Measurements from ENCODE around the gene ADCY2. TPM values are rescaled to one million over a fixed set of nuclear protein-coding genes. Genes with fewer than 3 reads are reported as not detected.
A peak's percentile ranks its signal among the peaks of the same experiment; 100 is the strongest.

The ADCY2 gene
- total and polyA plus RNA-seq, 11 donors = 0.04 to 0.96 (median 0.32) TPM

DNA sequence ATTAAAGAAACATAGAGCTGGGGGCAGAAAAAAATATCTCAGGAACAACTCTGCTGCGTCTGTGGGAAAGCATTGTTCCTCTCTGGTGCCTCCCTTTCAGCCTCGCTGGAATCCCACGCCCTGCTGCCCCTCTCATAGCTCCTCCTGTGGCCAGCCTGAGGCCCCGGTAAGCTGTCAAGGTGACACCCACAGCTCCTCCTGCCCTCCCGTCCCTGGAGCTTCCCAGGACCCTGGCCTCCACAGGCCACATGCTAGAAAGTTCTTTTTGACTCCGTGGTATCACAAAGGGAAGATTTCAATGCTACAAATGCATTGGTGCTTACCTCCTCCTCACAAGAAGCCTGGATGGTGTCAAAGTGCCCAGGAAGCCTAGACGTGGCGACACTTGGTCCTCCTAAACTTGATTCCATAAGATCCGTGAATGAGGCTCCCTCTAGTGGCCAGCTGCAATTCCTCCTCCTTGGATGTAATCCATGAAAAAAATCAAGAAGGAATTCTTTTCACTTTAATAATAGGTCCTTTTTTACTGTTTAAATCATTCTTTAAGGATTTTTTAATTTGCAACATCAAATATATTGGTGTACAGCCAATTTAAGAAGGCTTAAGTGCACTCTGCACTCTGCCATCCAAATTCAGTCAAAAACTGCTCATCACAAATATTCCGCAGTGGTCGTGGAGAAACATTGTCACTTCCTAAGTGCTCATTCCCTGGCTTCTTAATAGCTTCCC, 350.1 kb downstream of the ADCY2 start:
- TF ChIP-seq, protein P1, sequence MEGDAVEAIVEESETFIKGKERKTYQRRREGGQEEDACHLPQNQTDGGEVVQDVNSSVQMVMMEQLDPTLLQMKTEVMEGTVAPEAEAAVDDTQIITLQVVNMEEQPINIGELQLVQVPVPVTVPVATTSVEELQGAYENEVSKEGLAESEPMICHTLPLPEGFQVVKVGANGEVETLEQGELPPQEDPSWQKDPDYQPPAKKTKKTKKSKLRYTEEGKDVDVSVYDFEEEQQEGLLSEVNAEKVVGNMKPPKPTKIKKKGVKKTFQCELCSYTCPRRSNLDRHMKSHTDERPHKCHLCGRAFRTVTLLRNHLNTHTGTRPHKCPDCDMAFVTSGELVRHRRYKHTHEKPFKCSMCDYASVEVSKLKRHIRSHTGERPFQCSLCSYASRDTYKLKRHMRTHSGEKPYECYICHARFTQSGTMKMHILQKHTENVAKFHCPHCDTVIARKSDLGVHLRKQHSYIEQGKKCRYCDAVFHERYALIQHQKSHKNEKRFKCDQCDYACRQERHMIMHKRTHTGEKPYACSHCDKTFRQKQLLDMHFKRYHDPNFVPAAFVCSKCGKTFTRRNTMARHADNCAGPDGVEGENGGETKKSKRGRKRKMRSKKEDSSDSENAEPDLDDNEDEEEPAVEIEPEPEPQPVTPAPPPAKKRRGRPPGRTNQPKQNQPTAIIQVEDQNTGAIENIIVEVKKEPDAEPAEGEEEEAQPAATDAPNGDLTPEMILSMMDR (IDR thresholded peaks at IDR 0.05) = peak; percentile 67 to 86 (median 82)
- no peak for TF ChIP-seq POLR2A (IDR thresholded peaks at IDR 0.05)
- H3K27me3 ChIP-seq = peaks cover 0 to 2% (median 0%) of the 10 kb centered on the region in 9 donors
- intact Hi-C loops (cut with DNase I) = loop anchor here in 6 of 10 donors (2.0 to 10.0 kb wide), 3 partner anchors 979 to 981 kb away; no protein-coding TSS in a partner anchor
- H3K27ac ChIP-seq = no peak overlapping the region
- no peaks in the 10 kb centered on the region for H3K36me3 ChIP-seq
- no peaks in the 10 kb centered on the region for H3K9me3 ChIP-seq
- no peaks in the 10 kb centered on the region for H3K4me1 ChIP-seq
- DNase-seq = peak; percentile 36 to 64 (median 53)
- no peak overlapping the region for H3K4me3 ChIP-seq
- WGBS, 4 donors = 13 to 25% (median 19%) methylated on average over 11 of the region's 11 CpGs
- peak in 1 of 4 donors; percentile 51 for ATAC-seq

DNA sequence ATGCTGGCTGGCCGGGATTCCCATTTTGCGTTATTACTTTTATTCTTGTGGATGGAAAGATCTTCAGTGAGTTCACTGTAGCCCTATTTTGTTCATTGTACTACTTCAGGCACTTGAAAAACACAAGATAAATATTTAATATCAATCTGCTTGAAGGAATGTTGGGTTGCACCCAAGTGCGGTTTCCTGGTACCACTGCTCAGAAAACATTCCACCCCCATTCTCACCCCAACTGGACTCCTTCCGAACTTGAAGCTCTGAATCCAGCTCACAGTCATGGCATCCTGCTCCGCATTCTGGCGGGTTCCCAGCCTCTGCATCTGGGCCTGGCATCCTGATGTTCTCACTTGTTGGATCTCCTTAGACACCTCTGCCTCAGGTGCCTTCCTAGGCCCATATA, 351.8 kb downstream of the ADCY2 start:
- TF ChIP-seq, protein P1 (IDR thresholded peaks at IDR 0.05) = no peak
- intact Hi-C loops (cut with DNase I) = loop anchor here in 6 of 10 donors (2.0 to 10.0 kb wide), 3 partner anchors 980 to 983 kb away; no protein-coding TSS in a partner anchor

DNA sequence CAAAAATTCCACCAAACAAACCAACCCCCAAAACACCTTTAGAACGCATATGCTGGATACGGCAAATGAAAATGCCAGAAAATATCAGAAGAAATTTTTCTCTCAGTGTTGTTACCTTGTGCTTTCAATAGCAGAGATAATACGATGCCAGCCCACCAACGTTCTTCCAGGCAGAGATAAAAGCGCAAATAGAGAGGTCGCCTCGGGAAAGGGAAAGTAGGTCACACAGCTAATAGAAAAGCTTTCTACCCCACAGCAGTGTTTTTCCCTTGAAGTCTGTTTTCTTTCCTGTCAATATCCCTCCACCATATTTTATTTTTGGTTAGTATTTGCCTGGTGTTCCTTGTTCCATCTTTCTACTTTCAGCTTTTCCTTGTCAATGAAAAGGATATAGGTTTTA, 353.7 kb downstream of the ADCY2 start:
- no peaks in the 10 kb centered on the region for H3K9me3 ChIP-seq
- H3K4me1 ChIP-seq = no peaks in the 10 kb centered on the region
- H3K4me3 ChIP-seq = no peak overlapping the region
- TF ChIP-seq, protein P1 (IDR thresholded peaks at IDR 0.05) = no peak
- no peak for TF ChIP-seq POLR2A (IDR thresholded peaks at IDR 0.05)
- peaks cover 0 to 9% (median 2%) of the 10 kb centered on the region in 9 donors for H3K27me3 ChIP-seq
- no peak overlapping the region for H3K27ac ChIP-seq
- ATAC-seq (no peak), DNase-seq (no peak)
- intact Hi-C loops (cut with DNase I) = loop anchor here in 6 of 10 donors (5.0 to 10.0 kb wide), 2 partner anchors 982 to 985 kb away; no protein-coding TSS in a partner anchor
- H3K36me3 ChIP-seq = no peaks in the 10 kb centered on the region
- WGBS, 4 donors = 63 to 68% (median 65%) methylated on average over 7 of the region's 7 CpGs

More for the DNA sequence above, 351.8 kb downstream of the ADCY2 start:
- ATAC-seq (no peak), DNase-seq (no peak)
- H3K4me3 ChIP-seq = no peak overlapping the region
- no peaks in the 10 kb centered on the region for H3K36me3 ChIP-seq
- H3K4me1 ChIP-seq = no peaks in the 10 kb centered on the region
- H3K9me3 ChIP-seq = no peaks in the 10 kb centered on the region
- peaks cover 0 to 3% (median 0%) of the 10 kb centered on the region in 9 donors for H3K27me3 ChIP-seq
- H3K27ac ChIP-seq = no peak overlapping the region
- WGBS, 4 donors = 71 to 89% (median 82%) methylated on average over 6 of the region's 6 CpGs

DNA sequence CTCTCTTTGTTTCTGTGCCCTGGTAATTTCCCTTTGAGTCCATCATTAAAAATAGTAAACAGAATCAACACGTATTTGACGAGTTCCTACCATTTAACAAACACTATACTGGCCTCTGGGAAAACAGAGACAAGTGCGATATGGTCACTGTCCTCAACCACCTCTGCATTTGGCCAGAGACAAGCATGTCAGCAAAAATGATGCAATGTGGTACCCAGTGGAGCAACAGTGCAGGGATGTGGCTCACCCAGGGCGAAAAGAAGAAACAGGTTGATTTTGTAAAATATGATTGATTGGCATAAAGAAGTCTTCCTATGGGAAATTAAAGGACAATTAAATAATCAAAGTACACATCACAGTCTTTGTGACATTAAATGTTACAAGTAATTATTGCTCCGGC, 355.9 kb downstream of the ADCY2 start:
- no peak for ATAC-seq
- intact Hi-C loops (cut with DNase I) = loop anchor here in 1 of 10 donors (5.0 kb wide), 1 partner anchor 985 kb away; no protein-coding TSS in a partner anchor

More for the DNA sequence above, 355.9 kb downstream of the ADCY2 start:
- Histone ChIP-seq H3K36me3 (no peaks in the 10 kb centered on the region), H3K9me3 (no peaks in the 10 kb centered on the region), H3K4me1 (no peaks in the 10 kb centered on the region), H3K27me3 (peaks cover 0 to 20% (median 6%) of the 10 kb centered on the region in 9 donors), H3K27ac (no peak overlapping the region), H3K4me3 (no peak overlapping the region)
- no peak for DNase-seq
- whole genome bisulfite sequencing, 4 donors = 70 to 86% (median 81%) methylated on average over 5 of the region's 5 CpGs
- no peak for TF ChIP-seq POLR2A (IDR thresholded peaks at IDR 0.05)
- TF ChIP-seq, protein P1 (IDR thresholded peaks at IDR 0.05) = no peak

All from heart left ventricle (tissue), 16 donors.